K562 (cell line): ENCODE measurements around the gene PHF20. TPM values are rescaled to one million over a fixed set of nuclear protein-coding genes. Genes with fewer than 3 reads are reported as not detected.

Experiments used
- ATAC-seq: fragments of 200-7000 bp; cut with Tn5 transposase; 3 replicates; pipeline ENCODE4 v1.9.1; 2020; ENCODE audit warnings: moderate library complexity
- BruUV-seq: library from RNA; stranded (reverse); fragments of 400-500 nt; replicated peaks from 2 replicates; lab custom pipeline; 2021; lab: Mats Ljungman, UMichigan
- CTCF ChIA-PET: fragments of 300-600 bp; formaldehyde crosslinking; extraction: SDS; loops from one replicate; lab custom pipeline; 2021; ENCODE audit warnings: low intra/inter-chr PET ratio; lab: Yijun Ruan, JAX
- POLR2A ChIA-PET: fragments of 300-600, 350-650 bp; sonication (Branson Sonifier 250); formaldehyde crosslinking; extraction: SDS; loops from one replicate; lab custom pipeline; 2021; ENCODE audit warnings: antibody characterized with exemption, inconsistent platforms; lab: Yijun Ruan, JAX
- DNase-seq, 4 experiments: peaks; one replicate each; pipeline versions ENCODE4 v3.0.0 to v3.0.0-alpha.2; 2011 to 2018; ENCODE audit warnings: low spot score in 3 of 4, mixed read lengths in 3 of 4; ENCODE audit errors: extremely low read depth in 1 of 4
- FAIRE-seq: peaks from 2 replicates; lab custom pipeline; 2011; peaks lifted over from hg19 to GRCh38; lab: Jason Lieb, UNC
- H2AFZ ChIP-seq: 2 replicates; pipeline ENCODE4 v1.6.0; 2011; ENCODE audit warnings: low read depth, low read length, control low read depth, inconsistent platforms
- H3K27ac ChIP-seq: fragments of 200-600 bp; 3 replicates; pipeline ENCODE4 v1.8.0; 2011; ENCODE audit warnings: low read depth, mild to moderate bottlenecking, control low read depth, inconsistent platforms, low read length, moderate library complexity, mixed read lengths; ENCODE audit errors: extremely low read depth
- H3K27me3 ChIP-seq, 2 experiments: fragments of 300-600 bp in 1 of 2; 2 replicates in 1 of 2; 3 replicates in 1 of 2; pipeline versions ENCODE4 v1.6.0 to v1.8.0; 2011; ENCODE audit warnings: inconsistent platforms in 2 of 2, low read length in 2 of 2, mild to moderate bottlenecking in 1 of 2, mixed read lengths in 1 of 2, moderate library complexity in 1 of 2; ENCODE audit not compliant: control insufficient read depth in 2 of 2, insufficient read depth in 2 of 2
- H3K36me3 ChIP-seq: fragments of 300-600 bp; 3 replicates; pipeline ENCODE4 v1.8.0; 2011; ENCODE audit warnings: mild to moderate bottlenecking, low read length, inconsistent platforms; ENCODE audit not compliant: control insufficient read depth, insufficient read depth
- H3K4me1 ChIP-seq, 2 experiments: fragments of 200-600 bp in 1 of 2; replicated peaks in 1 of 2; 2 replicates in 1 of 2; 3 replicates in 1 of 2; pipeline versions ENCODE4 v1.5.1 to v1.8.0; 2011; ENCODE audit warnings: inconsistent platforms in 2 of 2, low read length in 2 of 2, mild to moderate bottlenecking in 1 of 2, mixed read lengths in 1 of 2, moderate library complexity in 1 of 2; ENCODE audit not compliant: control insufficient read depth in 2 of 2, insufficient read depth in 2 of 2
- H3K4me2 ChIP-seq: 2 replicates; pipeline ENCODE4 v1.6.1; 2011; ENCODE audit warnings: low read length, control low read depth, inconsistent platforms, mixed read lengths; ENCODE audit not compliant: insufficient read depth
- H3K4me3 ChIP-seq: fragments of 200-600 bp; sonication (generic), shearing (Covaris generic); 2 replicates; pipeline ENCODE4 v1.5.1; 2016; ENCODE audit warnings: control low read depth, inconsistent platforms
- H3K79me2 ChIP-seq: fragments of 200-600 bp; 3 replicates; pipeline ENCODE4 v1.8.0; 2011; ENCODE audit warnings: low read length, inconsistent platforms; ENCODE audit not compliant: control insufficient read depth, insufficient read depth
- H3K9ac ChIP-seq, 2 experiments: 2 replicates each; pipeline versions ENCODE4 v1.6.0 to v1.6.1; 2011; ENCODE audit warnings: low read depth in 2 of 2, low read length in 2 of 2, control low read depth in 1 of 2, inconsistent platforms in 1 of 2, mild to moderate bottlenecking in 1 of 2, mixed read lengths in 1 of 2; ENCODE audit not compliant: insufficient read depth in 1 of 2
- H3K9me1 ChIP-seq: one replicate; pipeline ENCODE4 v1.6.0; 2011; ENCODE audit warnings: inconsistent platforms, mild to moderate bottlenecking, low read length, moderate library complexity; ENCODE audit not compliant: control insufficient read depth, insufficient read depth
- H3K9me3 ChIP-seq: replicated peaks from 2 replicates; pipeline ENCODE4 v1.5.1; 2011; ENCODE audit warnings: low read depth, low read length, inconsistent platforms; ENCODE audit not compliant: control insufficient read depth, insufficient read depth
- H4K20me1 ChIP-seq: replicated peaks from 2 replicates; pipeline ENCODE4 v1.6.1; 2011; ENCODE audit warnings: low read length, inconsistent platforms, mixed read lengths; ENCODE audit not compliant: control insufficient read depth, insufficient read depth
- ARHGAP35 ChIP-seq: fragments of 450-650 bp; IDR thresholded peaks from 2 replicates; pipeline ENCODE4 v1.6.1; 2018; ENCODE audit not compliant: partially characterized antibody
- CBX3 ChIP-seq, 2 experiments: IDR thresholded peaks; 1 replicate in 1 of 2; 2 replicates in 1 of 2; pipeline ENCODE4 v1.6.1; 2012; ENCODE audit warnings: inconsistent platforms in 2 of 2, low read length in 2 of 2, borderline replicate concordance in 1 of 2, control low read depth in 1 of 2
- CTBP1 ChIP-seq: fragments of 450-650 bp; IDR thresholded peaks from 2 replicates; pipeline ENCODE4 v1.6.1; 2016; ENCODE audit warnings: borderline replicate concordance
- ELF4 ChIP-seq: fragments of 450-650 bp; formaldehyde crosslinking; IDR thresholded peaks from 2 replicates; pipeline ENCODE4 v1.4.0; 2022; ENCODE audit warnings: missing genetic modification characterization
- ESRRA ChIP-seq: fragments of 450-650 bp; IDR thresholded peaks from 2 replicates; pipeline ENCODE4 v1.6.1; 2014; ENCODE audit warnings: low read depth, mild to moderate bottlenecking, moderate library complexity, borderline replicate concordance
- HMBOX1 ChIP-seq: sonication (generic); IDR thresholded peaks from 2 replicates; pipeline ENCODE4 v1.6.1; 2016
- MXD1 ChIP-seq: fragments of 250-450 bp; sonication (Bioruptor Pico); IDR thresholded peaks from 2 replicates; pipeline ENCODE4 v1.8.0; 2021; ENCODE audit warnings: borderline replicate concordance, mild to moderate bottlenecking, moderate library complexity; ENCODE audit not compliant: poor library complexity, severe bottlenecking
- NFRKB ChIP-seq: fragments of 450-650 bp; IDR thresholded peaks from 2 replicates; pipeline ENCODE4 v1.6.1; 2016; ENCODE audit warnings: low read depth
- ZFP91 ChIP-seq: sonication (generic); formaldehyde crosslinking; IDR thresholded peaks from 2 replicates; pipeline ENCODE4 v1.8.0; 2022; ENCODE audit warnings: mild to moderate bottlenecking, missing genetic modification reagents
- ZNF165 ChIP-seq: fragments of 250-450 bp; sonication (Bioruptor Pico); IDR thresholded peaks from 2 replicates; pipeline ENCODE4 v1.4.0; 2020; ENCODE audit warnings: borderline replicate concordance
- ZNF41 ChIP-seq: fragments of 250-450 bp; sonication (Bioruptor Pico); conservative IDR thresholded peaks from 2 replicates; pipeline ENCODE4 v1.4.0; 2020; ENCODE audit warnings: mild to moderate bottlenecking
- ZNF592 ChIP-seq: fragments of 450-650 bp; IDR thresholded peaks from 2 replicates; pipeline ENCODE4 v1.6.1; 2017; ENCODE audit warnings: antibody characterized with exemption, mild to moderate bottlenecking
- WGBS: fragments of 100-300 bp; shearing (Covaris generic); methylation state at CpG from one replicate; pipeline ENCODE4 v1.1.6; 2016; ENCODE audit warnings: low coverage, mixed read lengths; ENCODE audit not compliant: insufficient coverage; ENCODE audit errors: missing lambda C conversion rate; 5-methylcytosine and 5-hydroxymethylcytosine counted together
- in situ Hi-C: fragments of 300-500 bp; cut with MboI; formaldehyde crosslinking; loops from 4 replicates; pipeline ENCODE4 v1.15.0; 2018; ENCODE audit warnings: inconsistent platforms, mixed read lengths
- intact Hi-C: fragments of 100-400 bp; cut with micrococcal nuclease; formaldehyde crosslinking; loops from 2 replicates; pipeline ENCODE4 v1.14.2; 2022
- polyA plus RNA-seq, 8 experiments: library from polyadenylated mRNA; depleted of rRNA in 4 of 8; stranded (reverse) in 5 of 8; unstranded in 3 of 8; fragments of >200 nt; fragmentation: Nextera tagmentation in 2 of 8; fragmentation: Illumina TruSeq in 1 of 8; extraction: Ambion mirVana in 2 of 8; extraction: Trizol in 1 of 8; gene quantifications; 2 replicates each; pipeline versions ENCODE4 v1.2.1 to v1.2.3, GENCODE V29; 2011 to 2014; ENCODE audit warnings: inconsistent platforms in 1 of 8, missing spikeins in 1 of 8
- total RNA-seq, 7 experiments: library from RNA; depleted of rRNA in 6 of 7; stranded (reverse); fragments of >200 nt in 6 of 7; fragmentation: Illumina TruSeq in 2 of 7; extraction: Trizol in 2 of 7; gene quantifications; 2 replicates each; pipeline versions ENCODE4 v1.2.1 to v1.2.3, GENCODE V29; 2011 to 2021; ENCODE audit warnings: low replicate concordance in 1 of 7

Gene PHF20
- total and polyA plus RNA-seq, 9 of the 15 experiments (the other 6 are each of a cell fraction or from before 2014, with no cell fraction given), result 49.9 to 196 (median 70.7) TPM

GRCh38 chr20:35901678-35902544 lies 130.1 kb downstream of the PHF20 start:
- POLR2A ChIA-PET, result interaction anchor here (0.6 to 1.4 kb wide), 10 partner anchors 12 to 206 kb away, joined by 3 to 22 read pairs (median 3); partner anchors contain the start of genes RBM39 and SCAND1
- 2% methylated on average over 4 of the region's 4 CpGs for WGBS
- ATAC-seq (peak; percentile 94), DNase-seq (peak; percentile 49 to 85 (median 68)), FAIRE-seq (peak; percentile 96)
- Histone ChIP-seq H3K27ac (peak overlapping the region; percentile 78), H3K36me3 (peaks cover 21% of the 10 kb centered on the region), H4K20me1 (no peaks in the 10 kb centered on the region), H3K4me2 (peak overlapping the region; percentile 70), H2AFZ (peak overlapping the region; percentile 37), H3K9me3 (no peaks in the 10 kb centered on the region), H3K9ac (peak overlapping the region; percentile 38 to 46; a peak in 3 of 4 replicates), H3K9me1 (no peaks in the 10 kb centered on the region), H3K4me1 (peaks cover 19 to 41% of the 10 kb centered on the region in 2 experiments; a peak in 4 of 5 replicates), H3K27me3 (no peaks in the 10 kb centered on the region), H3K79me2 (peaks cover 10% of the 10 kb centered on the region; the same call in 2 of the 3 replicates), H3K4me3 (no peak overlapping the region)
- intact Hi-C loops, result loop anchor here (5.0 to 10.0 kb wide), 3 partner anchors 50 to 160 kb away; partner anchors contain the start of genes PHF20, RBM39 and SCAND1
- in situ Hi-C loops, result no loop called here
- CTCF ChIA-PET, result interaction anchor here (0.6 kb wide), 1 partner anchor 18 kb away, joined by 3 read pairs; no protein-coding TSS in a partner anchor
- BruUV-seq, result no TSS peak
- TF ChIP-seq CTBP1 (0 out of 2 replicates have a peak, but pooled peaks have one; percentile 29), NFRKB (0 out of 2 replicates have a peak, but pooled peaks have one; percentile 14), ZNF592 (peak; percentile 75; the same call in 1 of the 2 replicates), HMBOX1 (peak; percentile 89), ESRRA (peak; percentile 15; the same call in 1 of the 2 replicates), ZNF165 (CRISPR knock-in tag) (no peak), MXD1 (CRISPR knock-in tag) (no peak), ZFP91 (CRISPR knock-in tag) (peak; percentile 42; the same call in 1 of the 2 replicates), ELF4 (CRISPR knock-in tag) (no peak), ARHGAP35 (no peak), ZNF41 (no peak), CBX3 (IDR thresholded peaks at IDR 0.05; ENCODE audit: borderline replicate concordance in 1 of 2, low read length in 2 of 2) (0 out of 3 replicates have a peak, but pooled peaks of 1 of the 2 experiments have one; percentile 18)
